ENCODE data around the gene CHD2.

DNA sequence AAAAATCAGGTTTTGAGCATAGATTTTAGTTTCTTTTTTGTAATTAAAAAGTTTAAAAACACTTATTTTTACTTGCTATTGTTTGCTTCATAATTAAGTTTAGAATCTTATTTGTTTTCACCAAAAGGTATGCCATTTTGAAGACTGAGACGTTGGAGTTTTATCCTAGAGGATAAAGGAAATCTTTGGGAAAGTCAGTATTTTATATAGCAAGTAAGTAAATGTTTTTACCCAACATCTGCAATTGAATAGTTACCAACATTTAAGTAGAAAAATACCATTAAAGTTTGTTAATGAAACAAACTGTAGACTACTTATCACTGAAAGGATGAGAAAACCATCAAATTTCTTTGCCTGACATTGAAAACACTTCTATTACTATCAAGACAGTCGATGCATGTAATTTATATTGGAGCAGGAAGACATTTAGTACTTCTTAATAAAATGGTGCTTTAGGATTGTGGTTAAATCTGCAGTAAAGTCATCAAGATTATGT is 14.0 kb upstream of the CHD2 start:
- TF ChIP-seq CTCF (IDR thresholded peaks at IDR 0.05), result no peak
- TF ChIP-seq POLR2A (IDR thresholded peaks at IDR 0.05), result no peak
- TF ChIP-seq EP300 (IDR thresholded peaks at IDR 0.05), result no peak
- no peak for TF ChIP-seq POLR2AphosphoS5 (IDR thresholded peaks at IDR 0.05)

Data from sigmoid colon (tissue), 4 donors.